NCI-H526 treated with DMSO at 0.1 percent for 48 hours (cell line): ENCODE measurements around the gene COL28A1.

ENCODE experiments used
- DNase-seq: peaks from one replicate; lab custom pipeline; 2025; lab: John Stamatoyannopoulos, UW

The COL28A1 gene

DNA sequence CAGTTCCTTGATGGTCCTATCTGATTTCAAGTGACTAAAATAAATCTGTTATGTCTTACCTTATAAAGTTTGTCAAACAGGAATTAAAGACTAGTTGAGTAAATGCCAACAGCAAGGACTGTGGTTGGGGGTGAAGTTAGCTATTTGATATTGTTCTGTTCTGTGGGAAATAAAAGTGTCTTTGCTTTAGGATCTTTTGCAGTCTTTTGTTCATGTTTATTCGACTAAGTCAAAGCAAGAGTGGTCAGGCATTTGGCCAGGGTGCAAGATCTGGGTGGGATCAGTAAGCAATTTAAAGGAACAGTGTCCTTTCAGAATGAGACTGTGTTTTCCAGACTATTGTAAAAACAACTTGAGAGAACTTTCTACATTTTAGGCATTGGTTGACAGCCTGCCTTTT, at the start of gene COL28A1:
Gene COL28A1 (minus strand): TSS at position 183 of the 400 bp plus-strand sequence. CDS start 2,998 bp downstream, outside the sequence.
- DNase-seq = no peak

DNA sequence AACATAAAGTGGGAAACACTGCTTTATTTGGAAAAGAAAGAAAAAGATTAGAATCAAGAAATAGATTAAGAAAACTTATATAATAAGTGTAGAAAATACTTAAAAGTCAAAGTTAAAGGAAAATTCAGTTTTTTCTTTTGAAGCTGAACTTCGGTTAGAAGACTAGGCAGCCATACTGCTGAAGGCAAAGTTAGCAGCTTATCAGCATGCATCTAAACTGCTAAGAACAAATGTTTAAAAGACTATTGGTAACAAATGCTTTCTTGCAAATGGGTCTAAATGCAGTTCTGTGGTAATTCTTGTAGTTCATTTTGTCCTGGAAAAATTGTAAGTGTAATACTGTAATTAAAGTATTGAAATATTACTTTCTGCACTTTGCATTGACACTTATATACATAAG, 49.0 kb upstream of the COL28A1 start:
- no peak for DNase-seq

DNA sequence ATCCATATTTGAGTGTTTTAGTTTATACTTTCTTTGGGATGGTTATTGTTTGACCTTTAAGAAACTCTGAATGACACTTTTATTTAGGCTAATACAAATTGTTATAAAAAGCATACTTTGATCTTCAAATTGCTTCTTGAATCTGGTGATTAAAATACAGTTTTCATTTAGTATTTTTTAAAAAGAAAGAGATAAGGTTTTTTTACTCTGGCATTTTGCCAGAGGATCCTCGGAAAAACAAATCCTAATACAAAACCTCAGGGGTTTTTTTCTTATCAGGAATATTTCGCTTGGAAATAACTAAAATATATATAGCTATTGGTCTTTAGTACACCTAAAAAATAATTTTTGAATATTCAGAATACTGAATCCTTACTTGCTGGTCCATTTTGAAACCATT, 48.1 kb upstream of the COL28A1 start:
- no peak for DNase-seq

DNA sequence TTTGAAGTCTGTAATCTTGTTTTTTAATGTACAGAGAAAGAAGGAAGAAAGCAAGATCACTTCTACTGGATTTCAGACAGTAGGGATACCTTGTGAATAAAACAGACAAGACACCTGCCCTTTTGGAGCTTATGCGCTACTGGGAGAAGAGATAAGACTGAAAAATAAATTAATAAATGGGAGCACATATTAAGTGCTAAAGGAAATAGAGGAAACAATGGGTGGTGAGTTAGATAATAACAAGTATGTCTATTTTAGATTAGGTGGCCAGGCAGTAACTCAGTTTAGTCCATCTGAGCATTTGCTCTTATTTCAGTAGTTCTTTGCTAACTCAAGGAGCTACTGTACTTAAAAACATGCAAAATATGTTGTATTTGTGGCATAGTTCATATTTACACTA, 46.9 kb upstream of the COL28A1 start:
- no peak for DNase-seq

DNA sequence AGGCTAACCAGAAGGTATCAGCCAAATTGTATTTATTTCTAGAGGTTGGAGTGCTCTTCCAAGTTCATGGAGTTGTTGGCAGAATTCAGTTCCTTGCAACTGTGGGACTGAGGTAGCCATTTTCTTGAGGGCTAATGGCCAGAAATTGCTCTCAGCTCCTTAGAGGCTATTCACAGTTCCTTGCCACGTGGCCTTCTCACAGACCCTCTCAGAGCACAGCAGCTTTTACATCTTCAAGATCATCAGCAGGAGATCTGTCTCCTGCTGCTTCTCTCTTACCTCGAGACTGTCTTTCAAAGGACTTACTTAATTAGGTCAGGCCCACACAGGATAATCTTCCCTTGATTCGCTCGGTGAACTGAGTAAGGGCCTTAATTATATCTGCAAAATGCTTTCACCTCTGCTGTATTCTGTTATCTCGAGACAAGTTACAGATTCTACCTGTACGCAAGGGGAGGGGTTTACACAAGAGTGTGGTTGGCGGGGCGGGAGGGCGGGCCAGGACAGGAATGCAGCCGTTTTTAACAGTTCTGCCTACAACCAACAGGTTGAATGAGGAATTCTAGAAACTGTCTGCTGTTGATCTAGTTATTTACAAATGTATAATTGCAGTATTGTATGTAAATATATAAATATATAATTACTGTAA, 46.0 kb upstream of the COL28A1 start:
- DNase-seq = no peak

DNA sequence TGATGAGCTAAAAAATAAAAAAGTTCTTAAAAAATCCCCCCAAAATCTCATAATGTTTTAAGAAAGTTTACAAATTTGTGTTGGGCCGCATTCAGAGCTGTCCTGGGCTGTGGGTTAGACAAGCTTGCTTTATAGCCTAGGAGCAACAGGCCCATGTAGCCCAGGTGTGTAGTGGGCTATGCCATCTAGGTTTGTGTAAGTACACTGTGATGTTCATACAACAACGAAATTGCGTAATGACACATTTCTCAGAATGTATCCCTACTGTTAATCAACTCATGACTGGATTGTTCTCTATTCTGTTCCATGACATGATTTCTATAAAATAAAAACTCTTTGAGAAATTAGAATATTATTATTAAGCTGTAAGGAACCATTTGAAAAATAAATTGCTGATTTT, 44.0 kb upstream of the COL28A1 start:
- no peak for DNase-seq

DNA sequence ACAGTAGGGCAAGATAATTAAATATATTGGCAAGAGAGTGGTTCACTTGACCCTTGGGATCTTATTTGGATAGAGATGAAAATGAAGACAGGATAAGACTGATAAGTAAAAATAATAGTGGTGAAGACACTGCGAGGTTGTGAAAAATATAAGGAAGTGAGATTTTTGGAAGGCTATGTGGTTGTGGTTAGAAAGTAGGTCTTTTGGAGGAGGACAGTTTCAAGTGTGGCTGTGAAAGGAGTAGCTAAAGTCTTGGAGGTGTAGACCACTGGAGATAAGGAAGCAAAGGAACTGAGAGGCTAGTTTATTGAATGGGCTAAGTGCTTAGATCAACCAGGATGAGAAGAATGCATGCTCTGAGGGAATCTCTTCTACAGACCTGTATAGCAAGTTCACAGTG, 42.2 kb upstream of the COL28A1 start:
- DNase-seq = no peak

DNA sequence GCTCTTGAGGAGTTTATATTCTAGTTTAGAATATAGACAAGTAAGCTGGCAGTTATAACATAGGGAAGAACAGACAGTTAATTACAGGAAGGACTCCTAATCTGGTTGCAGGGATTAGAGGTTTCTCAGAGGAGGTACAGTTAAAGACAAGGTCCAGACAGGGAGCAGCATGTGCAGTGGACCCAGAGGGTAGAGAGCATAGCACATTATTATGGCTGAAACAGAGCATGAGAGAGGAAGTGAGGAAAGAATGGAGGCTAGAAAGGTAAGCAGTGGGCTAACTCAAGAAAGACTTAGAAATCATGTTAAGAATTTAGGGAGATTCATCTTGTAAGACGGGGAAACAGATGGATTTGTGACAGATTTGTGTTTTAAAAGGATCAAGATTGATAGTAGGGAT, 40.7 kb upstream of the COL28A1 start:
- no peak for DNase-seq

DNA sequence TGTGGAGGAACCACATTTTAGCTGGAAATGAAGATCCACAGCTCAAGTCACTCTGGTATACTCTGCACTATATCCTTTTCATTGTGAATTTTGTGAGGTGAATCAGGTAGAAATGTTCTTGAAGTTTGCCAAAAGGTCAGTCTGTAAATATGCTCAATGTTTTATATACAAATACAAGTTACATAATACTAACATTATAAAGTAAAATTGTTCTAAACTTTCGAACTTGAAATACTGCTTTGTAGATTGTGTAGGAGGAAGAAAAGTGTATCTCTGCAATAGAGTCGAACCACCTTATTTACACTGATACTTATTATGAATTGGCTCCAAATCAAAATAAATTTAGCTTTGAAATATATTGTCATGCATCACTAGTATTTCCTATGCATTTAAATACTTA, 38.0 kb upstream of the COL28A1 start:
- DNase-seq = no peak

DNA sequence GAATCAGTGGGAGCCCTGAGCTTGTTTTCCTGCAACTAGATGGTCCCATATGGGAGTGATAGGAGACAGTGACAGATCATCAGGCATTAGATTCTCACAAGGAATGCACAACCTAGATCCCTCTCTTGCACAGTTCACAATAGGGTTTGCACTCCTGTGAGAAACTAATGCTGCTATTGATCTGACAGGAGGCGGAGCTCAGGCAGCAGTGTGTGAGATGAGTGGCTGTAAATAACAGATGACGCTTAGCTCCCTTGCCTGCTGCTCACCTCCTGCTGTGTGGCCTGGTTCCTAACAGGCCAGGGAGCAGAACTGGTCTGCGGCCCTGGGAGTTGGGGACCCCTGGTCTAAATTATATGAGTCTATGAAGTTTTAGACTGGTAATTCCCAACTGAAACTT, 34.9 kb upstream of the COL28A1 start:
- DNase-seq = no peak

DNA sequence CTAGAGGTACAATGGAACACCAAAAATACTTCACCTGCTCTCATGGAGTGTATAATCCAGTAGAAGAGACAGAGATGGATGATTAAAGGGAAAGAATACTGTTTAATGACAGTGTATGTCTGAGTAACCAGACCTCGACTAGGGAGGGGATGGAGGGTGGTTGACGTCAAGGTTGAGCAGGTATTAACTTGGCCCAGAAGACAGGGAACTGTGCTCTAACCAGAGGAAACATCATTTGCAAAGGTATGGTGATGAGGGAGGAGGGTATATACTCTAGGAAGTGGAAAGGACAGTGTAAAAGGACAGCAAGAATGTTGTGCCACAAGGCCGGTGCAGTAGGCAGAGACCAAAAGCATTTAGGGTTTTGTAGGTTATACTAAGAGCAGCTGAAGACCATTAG, 33.9 kb upstream of the COL28A1 start:
- no peak for DNase-seq

DNA sequence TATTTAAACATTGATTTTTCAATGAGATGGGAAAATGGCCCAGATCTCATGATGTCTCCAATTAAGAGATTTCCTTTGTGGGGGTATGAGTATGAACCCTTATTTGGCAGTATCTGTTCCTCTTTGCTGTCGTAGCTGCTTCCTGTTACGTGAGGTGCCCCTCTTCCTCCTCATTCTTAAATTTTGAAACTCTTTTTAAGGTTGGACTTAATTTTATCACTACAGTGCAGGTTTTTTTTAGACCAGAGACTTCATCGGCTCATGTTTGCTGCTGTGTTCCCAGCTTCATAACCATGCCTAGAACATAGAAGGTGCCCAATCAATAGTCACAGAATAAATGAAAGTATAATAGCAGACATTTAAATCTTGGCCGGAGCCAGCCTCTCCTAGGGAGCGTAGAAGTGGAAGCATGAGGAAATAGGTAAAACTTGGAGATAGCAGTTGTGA, 33.4 kb upstream of the COL28A1 start:
- no peak for DNase-seq

DNA sequence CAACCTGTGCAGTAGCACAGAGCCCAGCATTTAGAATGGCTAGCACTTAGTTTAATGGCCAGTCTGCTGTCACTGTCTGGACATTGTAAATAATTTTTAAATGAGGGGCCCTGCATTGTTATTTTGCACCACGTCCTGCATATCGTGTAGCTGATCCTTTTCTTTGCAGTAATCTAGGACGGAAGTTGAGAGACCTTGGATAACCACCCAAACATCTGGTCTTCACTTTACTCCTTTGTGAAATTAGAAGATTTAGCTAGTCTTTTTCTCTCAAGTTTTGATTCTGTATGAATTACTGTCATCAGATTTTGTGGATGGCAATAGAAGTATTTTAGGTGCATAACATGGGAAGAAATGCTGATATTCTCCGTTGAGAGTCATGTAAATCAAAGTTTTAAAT, 32.9 kb upstream of the COL28A1 start:
- no peak for DNase-seq

DNA sequence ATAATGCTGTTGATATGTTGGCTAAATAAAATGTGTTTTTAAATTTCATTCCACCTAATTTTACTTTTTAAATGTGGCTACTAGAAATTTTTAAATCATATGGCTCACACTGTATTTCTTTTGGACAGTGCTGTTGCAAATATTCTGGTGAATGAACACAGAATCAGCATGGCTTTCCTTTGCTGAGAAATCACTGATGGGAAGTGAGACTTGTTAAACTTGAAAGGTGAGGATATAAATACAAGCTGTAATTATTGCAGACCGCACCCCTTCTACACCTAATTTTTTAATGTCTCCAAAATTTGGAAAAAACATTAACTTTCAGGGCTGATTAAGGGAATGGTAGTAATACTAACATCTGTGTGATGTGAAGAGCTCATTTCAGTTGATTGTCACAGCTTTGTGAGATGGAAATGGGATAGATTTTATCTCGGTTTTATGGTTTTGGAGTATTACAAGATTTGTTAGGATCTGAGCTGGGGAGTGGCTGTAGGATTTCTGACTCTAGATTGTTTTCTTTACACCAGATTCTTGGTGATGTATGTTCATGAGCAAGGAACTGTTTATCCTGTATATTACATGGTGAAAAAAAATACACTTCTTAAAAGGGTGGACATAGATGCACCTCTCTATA, 32.3 kb upstream of the COL28A1 start:
- no peak for DNase-seq

DNA sequence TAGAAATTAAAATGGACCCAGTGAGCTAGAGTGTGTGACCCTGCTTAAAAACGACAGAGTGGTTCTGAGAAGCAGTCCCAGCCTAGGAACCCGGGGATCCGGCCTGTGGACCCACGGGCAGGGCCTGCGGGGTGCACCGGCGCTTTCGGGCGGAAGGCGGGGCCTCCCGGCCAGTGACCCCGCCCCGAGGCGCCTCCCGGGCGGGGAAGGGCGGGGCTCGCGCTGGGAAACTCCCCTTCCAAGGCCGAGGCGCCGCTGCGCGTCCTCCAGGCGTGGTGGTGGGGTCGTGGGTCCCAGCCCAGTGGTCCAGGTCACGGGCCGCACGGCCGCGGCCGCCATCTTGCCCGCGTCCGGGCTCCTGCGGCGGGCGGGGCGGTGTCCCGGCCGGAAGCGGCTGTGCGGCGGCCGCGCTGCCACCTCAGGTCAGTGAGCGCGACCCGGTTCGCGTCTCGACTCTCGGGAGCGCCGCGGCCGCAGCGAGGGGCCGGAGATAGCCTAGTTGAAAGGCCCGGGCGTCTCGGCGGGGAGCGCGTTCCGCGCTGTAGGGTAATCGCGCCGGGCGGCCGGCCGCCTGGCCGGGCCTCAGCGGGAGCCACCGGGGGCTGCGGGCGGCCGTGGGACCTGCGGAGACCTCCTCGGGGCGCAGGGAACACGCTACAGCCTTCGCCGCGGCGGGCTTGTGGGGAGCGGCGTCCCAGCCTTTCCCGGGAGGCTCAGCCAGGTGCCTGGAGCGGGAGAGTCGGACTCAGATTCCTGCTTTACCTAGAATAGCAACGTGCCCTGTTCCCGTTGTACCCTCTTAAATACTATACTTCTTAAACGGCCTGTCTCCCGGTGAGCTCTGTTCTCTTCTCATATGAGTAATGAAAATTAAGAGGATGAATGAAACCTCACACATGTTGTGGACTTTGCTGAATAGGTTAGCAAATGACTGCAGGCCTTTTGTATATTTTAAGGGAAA, 31.3 kb upstream of the COL28A1 start, which contains the start of gene MIOS:
Gene MIOS (plus strand): TSS at position 234 of the 961 bp plus-strand sequence. CDS start 5,592 bp downstream, outside the sequence.
- DNase-seq = peak; percentile 42

DNA sequence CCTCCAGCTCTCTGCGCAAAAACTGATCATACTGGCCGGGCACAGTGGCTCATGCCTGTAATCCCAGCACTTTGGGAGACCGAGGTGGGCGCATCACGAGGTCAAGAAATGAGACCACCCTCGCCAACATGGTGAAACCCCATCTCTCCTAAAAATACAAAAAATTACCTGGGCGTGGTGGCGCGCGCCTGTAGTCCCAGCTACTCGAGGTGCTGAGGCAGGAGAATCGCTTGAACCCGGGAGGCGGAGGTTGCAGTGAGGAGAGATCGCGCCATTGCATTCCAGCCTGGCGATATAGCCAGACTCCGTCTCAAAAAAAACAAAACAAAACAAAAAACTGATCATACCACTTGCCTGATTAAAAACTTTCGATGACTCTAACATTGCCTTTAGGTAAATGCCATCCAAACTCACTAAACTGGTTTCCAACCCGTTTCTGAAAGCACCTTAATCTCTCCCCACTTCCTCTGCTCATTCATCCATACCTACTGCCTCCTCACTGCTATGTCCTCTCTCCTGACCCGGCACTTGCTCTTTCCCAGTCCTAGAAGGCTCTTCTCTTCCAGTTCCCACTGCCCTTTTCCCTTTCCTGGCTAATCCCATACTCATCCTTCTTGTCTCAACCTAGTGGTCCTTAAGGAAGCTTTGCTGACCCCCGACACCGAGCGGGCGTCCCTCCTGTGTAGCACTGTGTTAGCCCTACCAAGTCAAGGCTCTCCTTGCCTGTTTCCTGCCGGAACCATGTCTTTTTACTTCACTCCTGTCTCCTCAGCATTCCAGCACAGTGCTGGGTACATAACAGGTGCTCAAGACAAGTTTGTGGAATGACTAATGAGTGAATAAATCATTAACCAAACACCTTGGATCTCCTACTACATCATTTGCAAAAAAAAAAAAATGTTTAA, 30.3 kb upstream of the COL28A1 start:
- DNase-seq = peak; percentile 13

DNA sequence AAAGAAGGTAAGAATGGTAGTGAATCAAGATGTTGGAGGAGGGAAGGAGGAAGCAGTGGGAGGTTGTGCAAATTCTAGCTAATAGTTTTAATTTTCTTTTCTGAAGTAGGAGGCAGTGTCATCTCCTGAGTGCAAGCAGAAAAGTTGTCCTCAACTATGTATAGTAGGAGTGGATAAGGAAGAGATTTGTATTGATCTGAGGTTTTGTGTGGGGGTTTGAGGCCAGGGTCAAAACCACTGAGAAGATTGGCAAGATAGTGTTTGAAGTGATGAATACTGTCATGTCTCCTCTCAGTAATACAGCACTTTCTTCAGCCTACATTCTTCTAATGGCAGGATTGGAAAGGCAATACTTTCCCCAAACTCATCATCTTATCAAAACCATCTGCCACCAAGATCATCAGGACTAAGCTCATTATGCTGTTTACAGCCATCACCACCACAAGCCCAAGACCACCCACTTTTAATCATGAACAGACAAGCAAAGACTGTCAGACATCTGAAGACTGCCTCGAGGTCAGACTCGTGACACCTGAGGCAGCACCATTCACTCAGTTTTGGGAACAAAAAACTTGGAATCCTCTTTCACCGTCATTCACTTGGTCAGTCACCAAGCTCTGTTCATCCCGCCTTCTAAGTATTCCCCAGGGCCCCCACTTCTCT, 29.5 kb upstream of the COL28A1 start:
- no peak for DNase-seq

DNA sequence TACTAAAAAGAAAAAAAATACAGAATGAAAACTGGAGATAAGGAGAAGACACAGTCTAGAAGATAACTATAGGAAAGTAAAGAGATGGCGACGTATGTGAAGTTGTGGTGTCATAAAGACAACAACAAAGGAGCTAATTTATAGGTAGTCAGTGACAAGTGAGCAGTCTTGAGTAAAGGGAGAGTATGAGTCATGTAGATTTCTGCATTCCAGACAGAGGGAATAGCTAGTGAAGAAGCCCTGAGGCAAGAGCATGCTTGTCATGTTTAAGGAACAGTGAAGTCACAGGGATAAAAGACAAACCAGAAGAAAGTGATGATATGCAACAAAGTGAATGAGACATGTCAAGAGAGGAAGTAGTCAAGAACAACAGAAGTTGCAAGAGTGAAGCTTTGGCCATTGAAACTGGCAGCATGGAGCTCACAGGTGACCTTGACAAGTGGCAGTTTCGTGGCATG, 28.7 kb upstream of the COL28A1 start:
- DNase-seq = no peak

DNA sequence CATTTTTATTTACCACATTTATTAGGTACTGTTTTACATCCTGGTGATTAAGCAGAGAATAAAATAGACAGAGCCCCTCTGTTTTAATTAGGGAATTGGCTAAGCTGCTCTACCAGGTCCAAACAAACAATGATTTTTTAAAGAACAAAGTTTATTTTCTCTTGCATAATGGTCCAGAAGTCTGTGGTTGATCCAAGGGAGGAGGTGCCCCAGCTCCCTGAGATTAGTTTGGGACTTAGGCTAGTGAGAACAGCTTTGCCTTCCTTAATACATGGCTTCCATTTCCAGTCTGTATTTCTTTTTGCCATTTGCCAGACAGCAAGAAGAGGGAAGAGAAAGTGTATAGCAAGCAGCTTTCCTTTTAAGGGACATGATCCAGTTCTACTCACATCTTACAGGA, 28.1 kb upstream of the COL28A1 start:
- no peak for DNase-seq

DNA sequence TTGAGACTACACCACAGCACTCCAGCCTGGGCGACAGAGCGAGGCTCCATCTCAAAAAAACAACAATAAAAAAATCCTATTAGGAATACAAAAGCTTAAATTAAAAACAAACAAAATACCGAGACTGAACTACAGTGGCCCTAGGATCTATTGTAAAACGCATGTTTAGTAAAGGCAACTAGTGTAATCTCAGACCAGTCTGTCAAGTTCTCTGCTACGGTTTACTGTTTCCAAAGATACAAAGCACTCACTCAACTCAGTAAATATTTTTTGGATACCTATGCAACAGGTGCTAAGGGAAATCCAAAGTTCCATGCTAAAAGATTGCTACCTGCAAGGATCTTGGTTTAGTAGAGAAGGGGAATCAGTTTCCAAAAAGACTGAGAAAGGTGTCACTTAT, 27.6 kb upstream of the COL28A1 start:
- DNase-seq = no peak

DNA sequence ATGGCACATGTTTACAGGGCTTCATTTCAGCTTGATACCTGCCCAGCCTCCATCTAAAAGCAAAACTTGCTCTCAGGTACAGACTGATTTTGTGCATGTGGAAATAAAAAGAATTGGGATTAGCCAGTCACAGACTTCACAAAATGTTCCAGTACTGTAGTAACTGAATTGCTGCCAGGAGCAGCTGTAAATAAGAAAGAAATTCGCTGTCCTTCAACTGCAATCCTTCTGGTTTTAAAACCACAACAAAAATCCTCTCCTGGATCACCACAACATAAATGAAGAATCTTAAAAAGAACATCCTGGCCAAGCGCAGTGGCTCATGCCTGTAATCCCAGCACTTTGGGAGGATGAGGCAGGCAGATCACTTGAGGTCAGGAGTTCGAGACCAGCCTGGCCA, 27.1 kb upstream of the COL28A1 start:
- DNase-seq = no peak
